CD1c-positive myeloid dendritic cell (primary cell): ENCODE measurements around the gene TP53TG3C.
"Not testable (repeated sequence)": the region's sequence is repeated elsewhere in the genome, so short reads cannot be mapped to it uniquely, and the experiment has no call there.

Source experiments
- DNase-seq: peaks from one replicate; pipeline ENCODE4 v3.0.0-alpha.2; 2016; ENCODE audit errors: extremely low spot score

Gene TP53TG3C, protein sequence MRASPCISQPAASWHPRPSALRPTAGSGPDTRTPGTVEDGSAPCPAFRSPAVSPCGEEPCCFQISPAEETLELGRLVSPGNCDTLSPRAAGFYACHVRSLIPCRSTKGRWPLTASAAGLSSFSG

DNA sequence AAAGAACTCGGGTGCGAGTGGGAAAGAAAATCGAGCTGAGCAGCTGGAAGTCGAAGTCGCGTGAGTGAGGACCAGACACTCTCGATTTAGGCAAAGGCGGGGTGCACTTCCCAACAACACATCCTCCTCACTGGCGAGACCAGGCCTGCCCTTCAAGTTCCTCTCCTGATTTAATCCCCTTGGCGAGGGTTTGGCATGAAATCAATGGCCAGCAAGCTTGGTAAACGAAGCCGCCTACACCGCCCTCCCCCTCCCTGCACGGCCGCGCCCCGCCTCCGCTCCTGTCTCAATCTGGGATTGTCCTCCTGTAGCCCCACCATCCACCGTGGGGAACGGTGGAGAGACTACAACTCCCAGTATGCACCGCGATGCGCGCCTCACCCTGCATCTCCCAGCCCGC, at the start of gene TP53TG3C:
Gene TP53TG3C (plus strand): TSS at position 301 of the 400 bp plus-strand sequence. CDS start 68 bp downstream, at position 369.
- DNase-seq: not testable (repeated sequence)
